Measurements from ENCODE around the gene EXPH5.

EXPH5 gene

DNA sequence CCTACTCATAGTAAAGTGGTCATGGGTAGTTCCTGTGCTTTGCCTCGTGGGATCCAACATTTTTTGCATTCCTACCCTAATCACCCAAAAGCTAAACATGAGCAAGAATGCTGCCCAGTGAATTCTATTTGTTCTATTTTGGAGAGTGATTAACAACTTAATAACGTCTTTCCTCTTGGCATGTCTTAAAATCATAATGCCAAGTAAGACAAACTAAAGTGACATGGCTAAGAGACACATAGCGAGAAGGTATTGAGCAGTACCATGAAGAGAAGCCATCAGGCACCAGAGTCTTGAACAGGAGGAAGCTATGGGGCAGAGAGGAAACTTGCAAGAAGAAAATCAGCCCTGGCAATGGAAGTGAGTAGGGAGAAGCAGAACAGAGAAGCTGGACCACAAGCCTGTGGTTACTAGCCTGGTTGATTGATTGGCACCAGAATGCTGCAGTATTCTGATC is 32.0 kb downstream of the EXPH5 start:
- Histone ChIP-seq H3K9me3 (no peaks in the 10 kb centered on the region), H3K4me3 (no peak overlapping the region), H3K27ac (no peak overlapping the region), H3K27me3 (no peaks in the 10 kb centered on the region), H3K4me1 (peaks cover 0 to 26% (median 6%) of the 10 kb centered on the region in 4 donors), H3K36me3 (no peaks in the 10 kb centered on the region)
- TF ChIP-seq CTCF (IDR thresholded peaks at IDR 0.05): no peak
- no peak for DNase-seq
- intact Hi-C loops (cut with DNase I; ENCODE audit: low total_unique reads): no loop called here

GRCh38 chr11:108559904-108560303 is 33.7 kb downstream of the EXPH5 start:
- no peaks in the 10 kb centered on the region for H3K36me3 ChIP-seq
- no peak overlapping the region for H3K4me3 ChIP-seq
- H3K9me3 ChIP-seq: no peaks in the 10 kb centered on the region
- no peaks in the 10 kb centered on the region for H3K27me3 ChIP-seq
- H3K27ac ChIP-seq: no peak overlapping the region
- no peak for TF ChIP-seq CTCF (IDR thresholded peaks at IDR 0.05)
- DNase-seq: no peak
- peaks cover 0 to 26% (median 6%) of the 10 kb centered on the region in 4 donors for H3K4me1 ChIP-seq
- intact Hi-C loops (cut with DNase I; ENCODE audit: low total_unique reads): no loop called here

- Histone ChIP-seq H3K36me3 (no peaks in the 10 kb centered on the region), H3K4me1 (peaks cover 0 to 26% (median 6%) of the 10 kb centered on the region in 4 donors), H3K27ac (no peak overlapping the region), H3K27me3 (no peaks in the 10 kb centered on the region), H3K9me3 (no peaks in the 10 kb centered on the region), H3K4me3 (no peak overlapping the region)
- DNase-seq: no peak
- TF ChIP-seq CTCF (IDR thresholded peaks at IDR 0.05): no peak
- intact Hi-C loops (cut with DNase I; ENCODE audit: low total_unique reads): no loop called here
These were observed 34.2 kb downstream of the EXPH5 start for GRCh38 chr11:108559340-108559739.

DNA sequence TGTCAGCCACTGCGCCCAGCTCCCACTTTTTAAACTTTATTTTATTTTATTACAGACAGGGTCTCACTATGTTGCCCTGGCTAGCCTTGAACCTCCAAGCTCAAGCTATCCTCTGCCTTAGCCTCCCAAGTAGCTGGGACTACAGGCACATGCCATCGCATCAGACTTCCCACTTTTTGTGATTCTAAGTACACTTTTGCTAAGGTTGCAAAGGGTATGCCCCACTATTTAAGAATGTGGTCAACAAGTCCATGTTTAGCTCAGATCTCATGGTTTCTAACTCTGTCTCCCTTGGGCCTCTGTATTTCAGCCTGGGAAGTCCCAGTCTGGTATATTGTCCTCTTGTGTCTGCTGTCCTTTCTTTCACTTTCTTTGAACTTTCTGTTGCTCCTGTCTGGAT is 35.3 kb downstream of the EXPH5 start:
- no peak for TF ChIP-seq CTCF (IDR thresholded peaks at IDR 0.05)
- H3K27ac ChIP-seq: no peak overlapping the region

DNA sequence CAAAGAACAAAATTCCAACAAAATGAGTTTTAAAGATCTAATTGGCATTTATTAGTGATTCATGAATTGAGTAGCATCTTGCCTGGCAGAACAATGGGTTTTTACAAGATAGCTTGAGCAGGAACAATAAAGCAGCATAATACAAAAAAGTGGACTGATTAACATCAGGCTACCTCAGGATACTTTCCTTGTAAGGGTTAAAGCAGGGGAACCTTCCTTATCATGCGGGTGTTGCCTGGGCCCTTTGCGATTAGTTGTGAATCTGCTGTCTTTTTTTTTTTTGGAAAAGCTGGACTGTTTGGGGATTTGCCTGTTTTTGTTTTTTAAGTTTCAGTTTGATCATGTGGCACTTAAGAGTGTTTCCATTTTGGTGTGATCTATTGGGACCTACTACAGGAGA is 37.5 kb downstream of the EXPH5 start:
- no peaks in the 10 kb centered on the region for H3K9me3 ChIP-seq
- no peak overlapping the region for H3K27ac ChIP-seq
- no peak for TF ChIP-seq CTCF (IDR thresholded peaks at IDR 0.05)
- no peak for DNase-seq
- H3K27me3 ChIP-seq: no peaks in the 10 kb centered on the region
- intact Hi-C loops (cut with DNase I; ENCODE audit: low total_unique reads): no loop called here
- H3K4me3 ChIP-seq: no peak overlapping the region
- peaks cover 0 to 13% (median 0%) of the 10 kb centered on the region in 4 donors for H3K4me1 ChIP-seq
- no peaks in the 10 kb centered on the region for H3K36me3 ChIP-seq

More for the DNA sequence above, 35.3 kb downstream of the EXPH5 start:
- H3K4me3 ChIP-seq: no peak overlapping the region
- H3K4me1 ChIP-seq: peaks cover 0 to 26% (median 6%) of the 10 kb centered on the region in 4 donors
- intact Hi-C loops (cut with DNase I; ENCODE audit: low total_unique reads): no loop called here
- H3K36me3 ChIP-seq: no peaks in the 10 kb centered on the region
- H3K9me3 ChIP-seq: no peaks in the 10 kb centered on the region
- DNase-seq: no peak
- no peaks in the 10 kb centered on the region for H3K27me3 ChIP-seq
